Lower leg skin (tissue), 3 donors: ENCODE data around the gene HSPB1.

Experiments used
- CTCF ChIP-seq, 3 donors: fragments of 450-650 bp; IDR thresholded peaks; one replicate each; pipeline ENCODE4 v1.5.1; 2016; ENCODE audit warnings: antibody characterized with exemption in 3 of 3, mild to moderate bottlenecking in 3 of 3, moderate library complexity in 2 of 3
- POLR2A ChIP-seq, 2 donors: fragments of 450-650 bp; IDR thresholded peaks; one replicate each; pipeline ENCODE4 v1.6.1; 2016 to 2017; ENCODE audit warnings: antibody characterized with exemption in 2 of 2, mild to moderate bottlenecking in 1 of 2, moderate library complexity in 1 of 2

DNA sequence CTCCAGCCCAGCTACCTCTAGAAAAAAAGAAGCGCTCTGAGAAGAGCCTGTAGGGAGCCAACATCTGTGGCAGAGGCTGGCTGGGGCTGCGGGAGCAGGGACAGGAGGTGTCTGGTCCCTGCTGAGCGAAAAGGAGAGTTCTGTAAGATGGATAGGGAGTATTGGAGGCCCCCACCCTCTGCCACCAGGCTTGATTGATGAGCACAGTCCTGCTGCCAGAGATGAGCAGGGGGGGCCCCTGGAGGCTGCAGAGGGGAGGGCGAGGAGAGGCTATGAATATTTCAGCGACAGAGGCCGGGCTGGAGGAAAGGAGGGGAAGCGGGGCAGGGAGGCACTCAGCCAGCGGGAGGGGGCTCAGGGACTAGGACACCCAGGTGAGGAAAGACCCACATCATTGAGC, 44.5 kb upstream of the HSPB1 start:
- TF ChIP-seq CTCF (IDR thresholded peaks at IDR 0.05) = no peak
- TF ChIP-seq POLR2A (IDR thresholded peaks at IDR 0.05) = no peak
